PC-9 (cell line): ENCODE results near the gene RRM2. TPM values are rescaled to one million over a fixed set of nuclear protein-coding genes. Genes with fewer than 3 reads are reported as not detected.

Experiments used
- BruUV-seq: library from RNA; stranded (reverse); fragments of 400-500 nt; replicated peaks from 2 replicates; lab custom pipeline; 2021; lab: Mats Ljungman, UMichigan
- CTCF ChIA-PET: fragments of 300-600 bp; sonication (Branson Sonifier 250); formaldehyde crosslinking; loops from one replicate; lab custom pipeline; 2022; ENCODE audit warnings: antibody characterized with exemption; lab: Charles Lee
- POLR2A ChIA-PET: fragments of 300-600 bp; sonication (Branson Sonifier 250); formaldehyde crosslinking; loops from one replicate; lab custom pipeline; 2022; ENCODE audit warnings: antibody characterized with exemption; ENCODE audit not compliant: unreplicated experiment; lab: Charles Lee
- DNase-seq, 2 experiments: peaks; one replicate each; pipeline versions ENCODE4 v3.0.0 to v3.0.0-alpha.2; 2015 to 2022; ENCODE audit warnings: mixed read lengths in 1 of 2
- H2AFZ ChIP-seq: fragments of 200-600 bp; sonication (generic); 2 replicates; pipeline ENCODE4 v1.8.1; 2017; ENCODE audit warnings: antibody characterized with exemption
- H3F3A ChIP-seq: fragments of 200-600 bp; sonication (generic); 2 replicates; pipeline ENCODE4 v1.8.1; 2017; ENCODE audit warnings: antibody characterized with exemption, mild to moderate bottlenecking, low read depth; ENCODE audit not compliant: insufficient read depth
- H3K27ac ChIP-seq: fragments of 200-600 bp; sonication (generic); 2 replicates; pipeline ENCODE4 v1.6.1; 2016; ENCODE audit warnings: mixed run types
- H3K27me3 ChIP-seq: fragments of 200-600 bp; sonication (generic); 2 replicates; pipeline ENCODE4 v1.6.1; 2016; ENCODE audit warnings: low read depth, mixed run types; ENCODE audit not compliant: insufficient read depth
- H3K36me3 ChIP-seq: fragments of 200-600 bp; sonication (generic); 2 replicates; pipeline ENCODE4 v1.6.1; 2016; ENCODE audit warnings: low read depth, mixed run types
- H3K4me1 ChIP-seq: fragments of 200-600 bp; sonication (generic); replicated peaks from 2 replicates; pipeline ENCODE4 v1.6.1; 2016; ENCODE audit warnings: mixed run types; ENCODE audit not compliant: insufficient read depth
- H3K4me2 ChIP-seq: fragments of 200-600 bp; sonication (generic); 2 replicates; pipeline ENCODE4 v1.6.1; 2017; ENCODE audit warnings: mixed run types
- H3K4me3 ChIP-seq: fragments of 200-600 bp; sonication (generic); 2 replicates; pipeline ENCODE4 v1.6.1; 2016; ENCODE audit warnings: mixed run types
- H3K79me2 ChIP-seq: fragments of 200-600 bp; sonication (generic); 2 replicates; pipeline ENCODE4 v1.6.1; 2017; ENCODE audit warnings: low read depth, mixed run types
- H3K9me2 ChIP-seq: fragments of 200-600 bp; sonication (generic); 2 replicates; pipeline ENCODE4 v1.8.1; 2017; ENCODE audit warnings: mild to moderate bottlenecking; ENCODE audit not compliant: insufficient read depth
- H3K9me3 ChIP-seq: fragments of 200-600 bp; sonication (generic); 2 replicates; pipeline ENCODE4 v1.8.1; 2016; ENCODE audit warnings: low read depth; ENCODE audit not compliant: insufficient read depth
- H4K20me1 ChIP-seq: fragments of 200-600 bp; sonication (generic); 2 replicates; pipeline ENCODE4 v1.8.1; 2017; ENCODE audit not compliant: insufficient read depth
- EZH2 ChIP-seq: fragments of 200-600 bp; sonication (generic); IDR thresholded peaks from 2 replicates; pipeline ENCODE4 v1.8.0; 2017; ENCODE audit warnings: antibody characterized with exemption, low read depth
- intact Hi-C: fragments of 100-400 bp; cut with micrococcal nuclease; formaldehyde crosslinking; loops from one replicate; pipeline ENCODE4 v1.10.0; 2022; ENCODE audit not compliant: unreplicated experiment
- total RNA-seq: library from RNA; stranded (reverse); gene quantifications from 2 replicates; pipeline ENCODE4 v1.2.3, GENCODE V29; 2021
- TF ChIP-seq, protein P1 (sequence below): fragments of 200-600 bp; sonication (generic); conservative IDR thresholded peaks from 2 replicates; pipeline ENCODE4 v1.6.1; 2017; ENCODE audit warnings: mixed run types, antibody characterized with exemption, mild to moderate bottlenecking, moderate library complexity

The RRM2 gene
- total RNA-seq, 1 experiment from 2014 or later = 105 TPM

DNA sequence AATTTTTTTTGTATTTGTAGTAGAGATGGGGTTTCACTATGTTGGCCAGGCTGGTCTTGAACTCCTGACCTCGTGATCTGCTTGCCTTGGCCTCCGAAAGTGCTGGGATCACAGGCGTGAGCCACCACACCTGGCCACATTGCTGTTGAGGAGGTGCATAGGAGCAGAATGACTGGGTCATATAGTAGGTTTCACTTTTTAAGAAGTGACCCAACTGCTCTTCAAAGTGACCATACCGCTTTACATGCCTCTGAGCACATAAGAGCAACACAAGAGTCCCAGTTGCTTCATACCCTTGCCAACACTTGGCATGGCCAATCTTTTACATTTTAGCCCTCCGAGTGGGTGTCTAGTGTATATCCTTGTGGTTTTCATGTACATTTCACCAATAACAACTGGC lies 28.9 kb downstream of the RRM2 start:
- no peaks in the 10 kb centered on the region for H3K9me2 ChIP-seq
- no peaks in the 10 kb centered on the region for H3K4me1 ChIP-seq
- no peak for TF ChIP-seq EZH2
- no peak overlapping the region for H2AFZ ChIP-seq
- H3K9me3 ChIP-seq = no peaks in the 10 kb centered on the region
- H3K36me3 ChIP-seq = no peaks in the 10 kb centered on the region; the same call in 1 of the 2 replicates
- no peak for DNase-seq
- intact Hi-C loops = no loop called here
- no peak overlapping the region for H3K4me2 ChIP-seq
- ChIA-PET POLR2A (no interaction called here), CTCF (no interaction called here)
- no peak overlapping the region for H3K27ac ChIP-seq
- H3K4me3 ChIP-seq = no peak overlapping the region
- H3K27me3 ChIP-seq = no peaks in the 10 kb centered on the region
- no peaks in the 10 kb centered on the region for H3K79me2 ChIP-seq
- peaks cover 16% of the 10 kb centered on the region; the same call in 1 of the 2 replicates for H3F3A ChIP-seq
- H4K20me1 ChIP-seq = no peaks in the 10 kb centered on the region
- no TSS peak for BruUV-seq

DNA sequence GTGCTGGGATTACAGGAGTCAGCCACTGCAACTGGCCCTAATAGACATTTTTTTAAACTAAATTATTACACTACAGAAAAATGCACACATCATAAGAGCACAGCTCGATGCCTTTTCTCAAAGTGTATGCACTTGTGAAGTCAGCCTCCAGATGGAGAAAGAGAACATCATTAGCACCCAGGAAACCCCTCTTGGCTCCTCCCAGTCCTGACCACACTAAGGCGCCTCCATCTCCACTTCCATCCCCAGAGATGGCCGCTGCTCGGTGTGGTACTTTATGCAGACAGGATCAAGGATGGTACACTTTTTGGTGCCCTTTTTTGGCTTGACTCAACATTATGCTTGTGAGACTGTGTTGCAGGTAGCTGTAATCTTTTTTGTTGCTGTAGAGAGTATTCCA lies 34.8 kb downstream of the RRM2 start:
- POLR2A ChIA-PET = no interaction called here
- Histone ChIP-seq H3K4me1 (no peaks in the 10 kb centered on the region), H4K20me1 (no peaks in the 10 kb centered on the region), H3K9me2 (no peaks in the 10 kb centered on the region), H3K4me3 (no peak overlapping the region), H2AFZ (no peak overlapping the region), H3K27ac (no peak overlapping the region), H3K4me2 (no peak overlapping the region), H3K36me3 (no peaks in the 10 kb centered on the region), H3K27me3 (no peaks in the 10 kb centered on the region), H3F3A (no peaks in the 10 kb centered on the region), H3K9me3 (no peaks in the 10 kb centered on the region), H3K79me2 (no peaks in the 10 kb centered on the region)
- intact Hi-C loops = no loop called here
- CTCF ChIA-PET = no interaction called here
- BruUV-seq = no TSS peak
- DNase-seq = no peak
- TF ChIP-seq, protein P1, sequence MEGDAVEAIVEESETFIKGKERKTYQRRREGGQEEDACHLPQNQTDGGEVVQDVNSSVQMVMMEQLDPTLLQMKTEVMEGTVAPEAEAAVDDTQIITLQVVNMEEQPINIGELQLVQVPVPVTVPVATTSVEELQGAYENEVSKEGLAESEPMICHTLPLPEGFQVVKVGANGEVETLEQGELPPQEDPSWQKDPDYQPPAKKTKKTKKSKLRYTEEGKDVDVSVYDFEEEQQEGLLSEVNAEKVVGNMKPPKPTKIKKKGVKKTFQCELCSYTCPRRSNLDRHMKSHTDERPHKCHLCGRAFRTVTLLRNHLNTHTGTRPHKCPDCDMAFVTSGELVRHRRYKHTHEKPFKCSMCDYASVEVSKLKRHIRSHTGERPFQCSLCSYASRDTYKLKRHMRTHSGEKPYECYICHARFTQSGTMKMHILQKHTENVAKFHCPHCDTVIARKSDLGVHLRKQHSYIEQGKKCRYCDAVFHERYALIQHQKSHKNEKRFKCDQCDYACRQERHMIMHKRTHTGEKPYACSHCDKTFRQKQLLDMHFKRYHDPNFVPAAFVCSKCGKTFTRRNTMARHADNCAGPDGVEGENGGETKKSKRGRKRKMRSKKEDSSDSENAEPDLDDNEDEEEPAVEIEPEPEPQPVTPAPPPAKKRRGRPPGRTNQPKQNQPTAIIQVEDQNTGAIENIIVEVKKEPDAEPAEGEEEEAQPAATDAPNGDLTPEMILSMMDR = no peak

DNA sequence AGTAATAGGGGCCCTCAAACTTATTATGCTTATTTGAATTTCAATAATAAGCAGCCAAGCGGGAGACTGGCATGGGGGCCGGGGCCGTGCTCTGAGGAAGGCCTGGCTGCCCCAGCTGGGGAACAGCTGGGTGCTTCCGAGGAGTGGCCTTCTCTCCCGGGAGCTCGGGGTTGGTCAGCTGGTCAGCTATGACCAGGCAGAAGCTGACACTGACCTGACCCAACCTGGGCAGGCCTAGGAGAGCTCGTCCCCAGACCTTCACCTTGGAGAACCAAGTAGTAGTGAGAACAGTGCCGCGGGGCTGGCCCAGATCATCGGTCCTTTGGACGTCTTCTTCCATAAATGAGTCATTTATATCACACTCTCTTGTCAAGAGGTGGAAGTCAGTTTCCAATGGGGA lies 36.1 kb downstream of the RRM2 start:
- no peaks in the 10 kb centered on the region for H3K9me3 ChIP-seq
- DNase-seq = no peak
- ChIA-PET POLR2A (no interaction called here), CTCF (no interaction called here)
- H3K27me3 ChIP-seq = no peaks in the 10 kb centered on the region
- H3K4me3 ChIP-seq = no peak overlapping the region
- intact Hi-C loops = no loop called here
- H3F3A ChIP-seq = no peaks in the 10 kb centered on the region
- H3K36me3 ChIP-seq = no peaks in the 10 kb centered on the region
- H3K79me2 ChIP-seq = no peaks in the 10 kb centered on the region
- no peaks in the 10 kb centered on the region for H3K9me2 ChIP-seq
- BruUV-seq = no TSS peak
- no peak overlapping the region for H3K4me2 ChIP-seq
- no peak overlapping the region for H2AFZ ChIP-seq
- TF ChIP-seq, protein P1 = no peak
- no peak for TF ChIP-seq EZH2
- H4K20me1 ChIP-seq = no peaks in the 10 kb centered on the region
- H3K4me1 ChIP-seq = no peaks in the 10 kb centered on the region
- H3K27ac ChIP-seq = no peak overlapping the region

DNA sequence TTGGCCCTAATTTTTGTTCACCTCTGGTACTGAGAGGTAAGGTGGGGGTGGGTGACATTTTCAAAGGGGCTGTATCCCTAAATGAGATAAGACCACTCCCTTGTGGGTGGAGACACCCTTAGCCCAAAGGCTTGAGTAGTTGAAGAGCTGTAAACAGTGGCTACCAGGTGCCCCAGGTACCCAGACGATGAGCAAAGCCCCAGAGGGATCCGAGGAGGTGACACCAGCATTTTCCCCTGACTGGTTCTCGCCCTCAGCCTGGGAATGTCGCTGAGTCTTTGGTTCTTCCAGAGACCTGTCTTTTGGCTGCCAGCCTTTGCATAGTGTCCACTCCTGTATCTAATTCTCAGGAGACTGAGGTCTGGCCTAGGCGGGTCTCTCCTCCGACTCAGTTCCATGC lies 36.5 kb downstream of the RRM2 start:
- Histone ChIP-seq H3K4me2 (no peak overlapping the region), H4K20me1 (no peaks in the 10 kb centered on the region), H3K4me1 (no peaks in the 10 kb centered on the region), H3F3A (no peaks in the 10 kb centered on the region), H3K27me3 (no peaks in the 10 kb centered on the region), H3K9me3 (no peaks in the 10 kb centered on the region), H3K4me3 (no peak overlapping the region), H2AFZ (no peak overlapping the region), H3K27ac (no peak overlapping the region), H3K9me2 (no peaks in the 10 kb centered on the region), H3K79me2 (no peaks in the 10 kb centered on the region), H3K36me3 (no peaks in the 10 kb centered on the region)
- ChIA-PET POLR2A (no interaction called here), CTCF (no interaction called here)
- DNase-seq = no peak
- no peak for TF ChIP-seq EZH2
- TF ChIP-seq, protein P1 = no peak
- intact Hi-C loops = no loop called here
- BruUV-seq = no TSS peak
